ENCODE measurements around the gene EHMT2.

EHMT2 gene

GRCh38 chr6:31884528-31885035 is 12.9 kb downstream of the EHMT2 start:
- TF ChIP-seq CTCF (IDR thresholded peaks at IDR 0.05): no peak
- Histone ChIP-seq H3K9me3 (no peaks in the 10 kb centered on the region), H3K27ac (no peak overlapping the region), H3K4me1 (ENCODE audit: control insufficient read depth in 1 of 2, insufficient read depth in 1 of 2, low read depth in 1 of 2, low read length in 1 of 2) (no peaks in the 10 kb centered on the region), H3K27me3 (no peaks in the 10 kb centered on the region), H3K36me3 (peaks cover 76% of the 10 kb centered on the region), H3K4me3 (ENCODE audit: low read depth in 1 of 2, low read length in 1 of 2) (no peak overlapping the region)

- H3K4me1 ChIP-seq (ENCODE audit: control insufficient read depth in 1 of 2, insufficient read depth in 1 of 2, low read depth in 1 of 2, low read length in 1 of 2): no peaks in the 10 kb centered on the region
- no peak for TF ChIP-seq CTCF (IDR thresholded peaks at IDR 0.05)
- no peak overlapping the region for H3K27ac ChIP-seq
- H3K4me3 ChIP-seq (ENCODE audit: low read depth in 1 of 2, low read length in 1 of 2): no peak overlapping the region
- H3K27me3 ChIP-seq: no peaks in the 10 kb centered on the region
- H3K9me3 ChIP-seq: no peaks in the 10 kb centered on the region
- peaks cover 78% of the 10 kb centered on the region for H3K36me3 ChIP-seq
Observed at GRCh38 chr6:31883676-31884075, 13.8 kb downstream of the EHMT2 start.

- Histone ChIP-seq H3K4me1 (ENCODE audit: control insufficient read depth in 1 of 2, insufficient read depth in 1 of 2, low read depth in 1 of 2, low read length in 1 of 2) (no peaks in the 10 kb centered on the region), H3K36me3 (peaks cover 65% of the 10 kb centered on the region)
- no peak for TF ChIP-seq CTCF (IDR thresholded peaks at IDR 0.05)
Observed at GRCh38 chr6:31882344-31882743, 15.2 kb downstream of the EHMT2 start.

DNA sequence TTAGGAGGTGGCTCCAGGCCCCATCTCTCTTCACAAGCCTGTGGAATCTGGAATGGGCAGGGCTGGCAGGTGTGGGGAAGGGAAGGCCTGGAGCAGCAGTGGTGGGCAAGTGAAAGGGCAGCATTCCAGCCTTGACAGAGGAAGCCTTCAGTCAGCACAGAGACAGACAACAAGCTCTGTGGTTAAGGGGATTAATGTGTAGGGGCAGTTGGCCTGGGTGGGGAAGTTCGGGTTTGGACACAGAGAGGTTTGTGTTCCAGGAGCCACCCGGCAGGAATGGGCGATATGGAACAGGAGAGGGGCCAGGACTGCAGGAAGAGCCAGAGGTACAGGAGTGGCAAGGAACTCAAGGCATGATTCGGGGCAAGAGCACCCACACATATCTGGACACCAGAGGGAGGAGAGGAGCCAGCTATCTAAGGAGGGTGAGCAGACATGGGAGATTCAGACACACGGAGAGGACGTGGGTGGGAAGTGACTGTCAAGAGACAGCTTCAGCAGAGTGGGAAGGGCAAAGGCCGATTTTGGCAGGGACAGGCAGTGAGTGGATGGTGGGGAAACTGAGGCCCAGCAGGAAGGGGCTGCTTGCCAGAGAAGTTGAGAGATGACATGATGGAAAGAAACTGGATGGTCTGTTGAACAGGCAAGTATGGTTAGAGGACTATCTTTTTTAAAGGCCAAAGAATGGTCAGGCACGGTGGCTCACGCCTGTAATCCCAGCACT is 16.2 kb downstream of the EHMT2 start:
- Histone ChIP-seq H3K27me3 (no peaks in the 10 kb centered on the region), H3K36me3 (peaks cover 55% of the 10 kb centered on the region), H3K4me1 (ENCODE audit: control insufficient read depth in 1 of 2, insufficient read depth in 1 of 2, low read depth in 1 of 2, low read length in 1 of 2) (no peaks in the 10 kb centered on the region), H3K27ac (no peak overlapping the region), H3K9me3 (no peaks in the 10 kb centered on the region), H3K4me3 (ENCODE audit: low read depth in 1 of 2, low read length in 1 of 2) (no peak overlapping the region)
- TF ChIP-seq CTCF (IDR thresholded peaks at IDR 0.05): no peak

More at GRCh38 chr6:31882344-31882743, 15.2 kb downstream of the EHMT2 start:
- Histone ChIP-seq H3K27me3 (no peaks in the 10 kb centered on the region), H3K27ac (no peak overlapping the region), H3K4me3 (ENCODE audit: low read depth in 1 of 2, low read length in 1 of 2) (no peak overlapping the region), H3K9me3 (no peaks in the 10 kb centered on the region)

DNA sequence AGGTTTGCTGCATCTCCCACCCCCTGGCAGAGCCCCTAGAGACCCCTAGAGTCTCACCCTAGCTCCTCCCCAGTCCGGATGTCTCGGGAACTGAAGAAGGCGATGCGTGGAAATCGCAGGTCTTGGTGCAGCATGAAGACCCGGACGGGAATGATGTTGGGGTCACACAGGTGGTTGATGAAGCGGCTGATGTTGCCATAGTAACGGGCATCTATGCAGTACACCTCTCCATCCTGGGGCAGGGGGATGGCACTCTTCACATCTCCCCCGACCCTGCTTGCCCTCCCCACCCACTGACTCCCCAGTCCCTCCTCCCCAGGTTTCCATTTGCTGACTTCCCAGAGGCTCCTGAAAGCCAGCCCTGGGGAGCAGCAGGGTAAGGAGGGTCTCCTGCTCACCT is 16.9 kb downstream of the EHMT2 start:
- peaks cover 55% of the 10 kb centered on the region for H3K36me3 ChIP-seq
- no peaks in the 10 kb centered on the region for H3K9me3 ChIP-seq
- no peaks in the 10 kb centered on the region for H3K4me1 ChIP-seq (ENCODE audit: control insufficient read depth in 1 of 2, insufficient read depth in 1 of 2, low read depth in 1 of 2, low read length in 1 of 2)
- no peak for TF ChIP-seq CTCF (IDR thresholded peaks at IDR 0.05)
- no peak overlapping the region for H3K27ac ChIP-seq
- no peaks in the 10 kb centered on the region for H3K27me3 ChIP-seq
- H3K4me3 ChIP-seq (ENCODE audit: low read depth in 1 of 2, low read length in 1 of 2): no peak overlapping the region

Data from neutrophil (primary cell).